Measurements from ENCODE around the gene JKAMP. TPM values are rescaled to one million over a fixed set of nuclear protein-coding genes. Genes with fewer than 3 reads are reported as not detected.

JKAMP gene
- total and polyA plus RNA-seq, 2 donors (not counting 3 experiments of a cell fraction or from before 2014, with no cell fraction given), result 30.8 to 160 TPM

- Histone ChIP-seq H3K9me1 (replicated peaks; ENCODE audit: control insufficient read depth, extremely low read depth, insufficient read depth, low read length) (no peaks in the 10 kb centered on the region), H3K4me2 (ENCODE audit: insufficient read depth, low read length) (no peak overlapping the region), H2AFZ (ENCODE audit: low read depth, low read length) (no peak overlapping the region), H4K20me1 (replicated peaks; ENCODE audit: control insufficient read depth, extremely low read depth, insufficient read depth, low read length) (no peaks in the 10 kb centered on the region), H3K27me3 (ENCODE audit: control insufficient read depth in 2 of 2, insufficient read depth in 2 of 2, low read length in 2 of 2) (no peaks in the 10 kb centered on the region), H3K36me3 (ENCODE audit: control insufficient read depth in 2 of 2, extremely low read depth in 1 of 2, insufficient read depth in 2 of 2, low read length in 2 of 2) (peaks cover 0 to 8% of the 10 kb centered on the region in 2 experiments), H3K9ac (replicated peaks; ENCODE audit: extremely low read depth, insufficient read depth, low read length) (no peak overlapping the region), H3K4me3 (replicated peaks in 1 of 3; ENCODE audit: insufficient read depth in 1 of 3, low read depth in 1 of 3, low read length in 3 of 3) (no peak overlapping the region), H3K4me1 (ENCODE audit: control insufficient read depth, extremely low read depth, insufficient read depth, low read length) (peaks cover 22% of the 10 kb centered on the region), H3K9me3 (replicated peaks; ENCODE audit: control insufficient read depth, insufficient read depth, low read length) (no peaks in the 10 kb centered on the region), H3K79me2 (ENCODE audit: control insufficient read depth, insufficient read depth, low read length) (peaks cover 55% of the 10 kb centered on the region), H3K27ac (ENCODE audit: insufficient read depth, low read depth, low read length) (no peak overlapping the region)
- FAIRE-seq (no peak), DNase-seq (ENCODE audit: low read depth, low spot score) (no peak)
- dilution Hi-C loops (cut with MboI; ENCODE audit: extremely low pct_ligation_motif_present, low sequenced_read_pairs) (no loop called here), intact Hi-C loops (cut with micrococcal nuclease) (loop anchor here (5.0 kb wide), 3 partner anchors 203 to 767 kb away; partner anchors contain the start of genes PCNX4 and PPM1A)
- TF ChIP-seq MYC (IDR thresholded peaks at IDR 0.05; ENCODE audit: low read depth, low read length) (no peak), JUN (IDR thresholded peaks at IDR 0.05; ENCODE audit: borderline replicate concordance, insufficient read depth, insufficient read length, low read depth) (no peak), POLR2A (IDR thresholded peaks at IDR 0.05; ENCODE audit: low read depth, low read length) (no peak), EZH2 (IDR thresholded peaks at IDR 0.05; ENCODE audit: borderline replicate concordance, low read depth, low read length, severe bottlenecking) (no peak), CTCF (IDR thresholded peaks at IDR 0.05; ENCODE audit: extremely low read depth in 1 of 2, insufficient read depth in 1 of 2, low read depth in 1 of 2, low read length in 2 of 2) (no peak), FOS (IDR thresholded peaks at IDR 0.05; ENCODE audit: borderline replicate concordance, insufficient read depth, low read length) (no peak)
- ChIA-PET CTCF (interaction anchor here (0.9 to 1.1 kb wide), 2 partner anchors 17 to 36 kb away, joined by 3 read pairs; no protein-coding TSS in a partner anchor), POLR2A (no interaction called here)
- BruUV-seq (replicated peaks), result no TSS peak
These were observed 4.2 kb upstream of the JKAMP start for GRCh38 chr14:59480166-59480565.

GRCh38 chr14:59481407-59481806 lies 2.9 kb upstream of the JKAMP start:
- Histone ChIP-seq H3K27me3 (ENCODE audit: control insufficient read depth in 2 of 2, insufficient read depth in 2 of 2, low read length in 2 of 2) (no peaks in the 10 kb centered on the region), H3K4me2 (ENCODE audit: insufficient read depth, low read length) (peak overlapping the region; percentile 93), H3K27ac (ENCODE audit: insufficient read depth, low read depth, low read length) (no peak overlapping the region), H3K9me3 (replicated peaks; ENCODE audit: control insufficient read depth, insufficient read depth, low read length) (no peaks in the 10 kb centered on the region), H3K9ac (replicated peaks; ENCODE audit: extremely low read depth, insufficient read depth, low read length) (no peak overlapping the region), H3K9me1 (replicated peaks; ENCODE audit: control insufficient read depth, extremely low read depth, insufficient read depth, low read length) (no peaks in the 10 kb centered on the region), H2AFZ (ENCODE audit: low read depth, low read length) (no peak overlapping the region), H3K79me2 (ENCODE audit: control insufficient read depth, insufficient read depth, low read length) (peaks cover 66% of the 10 kb centered on the region), H3K4me3 (replicated peaks in 1 of 3; ENCODE audit: insufficient read depth in 1 of 3, low read depth in 1 of 3, low read length in 3 of 3) (peak overlapping the region in 1 of 3 experiments; percentile 98), H3K4me1 (ENCODE audit: control insufficient read depth, extremely low read depth, insufficient read depth, low read length) (peaks cover 31% of the 10 kb centered on the region), H4K20me1 (replicated peaks; ENCODE audit: control insufficient read depth, extremely low read depth, insufficient read depth, low read length) (no peaks in the 10 kb centered on the region), H3K36me3 (ENCODE audit: control insufficient read depth in 2 of 2, extremely low read depth in 1 of 2, insufficient read depth in 2 of 2, low read length in 2 of 2) (peaks cover 0 to 2% of the 10 kb centered on the region in 2 experiments)
- dilution Hi-C loops (cut with MboI; ENCODE audit: extremely low pct_ligation_motif_present, low sequenced_read_pairs), result no loop called here
- POLR2A ChIA-PET, result no interaction called here
- intact Hi-C loops (cut with micrococcal nuclease), result loop anchor here (5.0 kb wide), 3 partner anchors 204 to 766 kb away; partner anchors contain the start of genes PCNX4 and PPM1A
- TF ChIP-seq MAX (IDR thresholded peaks at IDR 0.05; ENCODE audit: insufficient read depth, insufficient read length), result no peak
- TF ChIP-seq JUN (IDR thresholded peaks at IDR 0.05; ENCODE audit: borderline replicate concordance, insufficient read depth, insufficient read length, low read depth), result no peak
- no peak for TF ChIP-seq EZH2 (IDR thresholded peaks at IDR 0.05; ENCODE audit: borderline replicate concordance, low read depth, low read length, severe bottlenecking)
- TF ChIP-seq FOS (IDR thresholded peaks at IDR 0.05; ENCODE audit: borderline replicate concordance, insufficient read depth, low read length), result no peak
- no peak for TF ChIP-seq POLR2AphosphoS5 (IDR thresholded peaks at IDR 0.05; ENCODE audit: insufficient read depth, low read depth, low read length)
- no peak for TF ChIP-seq MYC (IDR thresholded peaks at IDR 0.05; ENCODE audit: low read depth, low read length)
- TF ChIP-seq CTCF (IDR thresholded peaks at IDR 0.05; ENCODE audit: extremely low read depth in 1 of 2, insufficient read depth in 1 of 2, low read depth in 1 of 2, low read length in 2 of 2), result no peak
- no peak for TF ChIP-seq GATA2 (IDR thresholded peaks at IDR 0.05; ENCODE audit: insufficient read depth, insufficient read length, low read depth, low read length)
- TF ChIP-seq POLR2A (IDR thresholded peaks at IDR 0.05; ENCODE audit: low read depth, low read length), result no peak
- no peak for DNase-seq (ENCODE audit: low read depth, low spot score)
- no peak for FAIRE-seq
- BruUV-seq (replicated peaks), result no TSS peak
- CTCF ChIA-PET, result no interaction called here

All from endothelial cell of umbilical vein (primary cell).